SK-N-SH treated with all-trans-retinoic acid at 6 μM for 48 hours (cell line): ENCODE data around the gene DRGX.

Experiments used
- OSR1 ChIP-seq: fragments of 250-450 bp; sonication (Bioruptor Pico); IDR thresholded peaks from 2 replicates; pipeline ENCODE4 v1.8.0; 2022; ENCODE audit warnings: moderate library complexity, mild to moderate bottlenecking, inconsistent platforms
- SNAI2 ChIP-seq: fragments of 250-450 bp; sonication (Bioruptor Pico); IDR thresholded peaks from 2 replicates; pipeline ENCODE4 v1.5.0; 2020; ENCODE audit warnings: mild to moderate bottlenecking, moderate library complexity
- TCF4 ChIP-seq: fragments of 250-450 bp; sonication (Bioruptor Pico); IDR thresholded peaks from 2 replicates; pipeline ENCODE4 v1.8.0; 2021; ENCODE audit warnings: mild to moderate bottlenecking, moderate library complexity, borderline replicate concordance
- ZFP3 ChIP-seq: fragments of 250-450 bp; sonication (Bioruptor Pico); IDR thresholded peaks from 2 replicates; pipeline ENCODE4 v1.5.0; 2020; ENCODE audit warnings: mild to moderate bottlenecking, moderate library complexity
- TF ChIP-seq, protein P1 (sequence below): fragments of 250-450 bp; sonication (Bioruptor Pico); IDR thresholded peaks from 2 replicates; pipeline ENCODE4 v1.5.0; 2020; ENCODE audit warnings: mild to moderate bottlenecking, moderate library complexity
- TF ChIP-seq, protein P2 (sequence below): fragments of 250-450 bp; sonication (Bioruptor Pico); IDR thresholded peaks from 2 replicates; pipeline ENCODE4 v1.8.0; 2020; ENCODE audit warnings: mild to moderate bottlenecking, moderate library complexity, borderline replicate concordance

DNA sequence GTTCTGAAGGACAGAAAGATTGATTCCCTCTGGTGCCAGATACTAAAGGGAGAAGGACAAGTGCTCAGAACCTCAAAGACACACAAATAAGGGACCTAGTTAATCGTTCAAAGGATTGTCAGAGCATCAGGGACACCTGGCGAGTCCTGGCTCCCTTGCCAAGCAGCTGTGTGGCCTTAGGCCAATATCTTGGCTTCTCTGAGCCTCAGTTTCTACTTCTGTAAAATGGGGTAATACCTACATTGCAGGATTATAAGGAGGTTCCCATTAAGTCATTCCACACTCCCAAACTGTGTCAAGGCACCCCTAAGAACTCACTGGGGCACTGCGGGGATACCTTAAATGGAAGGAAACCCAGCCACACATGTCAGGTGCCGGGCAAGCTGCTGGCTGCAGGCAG lies 29.4 kb downstream of the DRGX start:
- TF ChIP-seq, protein P1, sequence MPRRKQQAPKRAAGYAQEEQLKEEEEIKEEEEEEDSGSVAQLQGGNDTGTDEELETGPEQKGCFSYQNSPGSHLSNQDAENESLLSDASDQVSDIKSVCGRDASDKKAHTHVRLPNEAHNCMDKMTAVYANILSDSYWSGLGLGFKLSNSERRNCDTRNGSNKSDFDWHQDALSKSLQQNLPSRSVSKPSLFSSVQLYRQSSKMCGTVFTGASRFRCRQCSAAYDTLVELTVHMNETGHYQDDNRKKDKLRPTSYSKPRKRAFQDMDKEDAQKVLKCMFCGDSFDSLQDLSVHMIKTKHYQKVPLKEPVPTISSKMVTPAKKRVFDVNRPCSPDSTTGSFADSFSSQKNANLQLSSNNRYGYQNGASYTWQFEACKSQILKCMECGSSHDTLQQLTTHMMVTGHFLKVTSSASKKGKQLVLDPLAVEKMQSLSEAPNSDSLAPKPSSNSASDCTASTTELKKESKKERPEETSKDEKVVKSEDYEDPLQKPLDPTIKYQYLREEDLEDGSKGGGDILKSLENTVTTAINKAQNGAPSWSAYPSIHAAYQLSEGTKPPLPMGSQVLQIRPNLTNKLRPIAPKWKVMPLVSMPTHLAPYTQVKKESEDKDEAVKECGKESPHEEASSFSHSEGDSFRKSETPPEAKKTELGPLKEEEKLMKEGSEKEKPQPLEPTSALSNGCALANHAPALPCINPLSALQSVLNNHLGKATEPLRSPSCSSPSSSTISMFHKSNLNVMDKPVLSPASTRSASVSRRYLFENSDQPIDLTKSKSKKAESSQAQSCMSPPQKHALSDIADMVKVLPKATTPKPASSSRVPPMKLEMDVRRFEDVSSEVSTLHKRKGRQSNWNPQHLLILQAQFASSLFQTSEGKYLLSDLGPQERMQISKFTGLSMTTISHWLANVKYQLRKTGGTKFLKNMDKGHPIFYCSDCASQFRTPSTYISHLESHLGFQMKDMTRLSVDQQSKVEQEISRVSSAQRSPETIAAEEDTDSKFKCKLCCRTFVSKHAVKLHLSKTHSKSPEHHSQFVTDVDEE = no peak
- TF ChIP-seq TCF4 (CRISPR knock-in tag) (no peak), OSR1 (no peak), ZFP3 (CRISPR knock-in tag) (no peak), SNAI2 (CRISPR knock-in tag) (no peak)
- TF ChIP-seq, protein P2, sequence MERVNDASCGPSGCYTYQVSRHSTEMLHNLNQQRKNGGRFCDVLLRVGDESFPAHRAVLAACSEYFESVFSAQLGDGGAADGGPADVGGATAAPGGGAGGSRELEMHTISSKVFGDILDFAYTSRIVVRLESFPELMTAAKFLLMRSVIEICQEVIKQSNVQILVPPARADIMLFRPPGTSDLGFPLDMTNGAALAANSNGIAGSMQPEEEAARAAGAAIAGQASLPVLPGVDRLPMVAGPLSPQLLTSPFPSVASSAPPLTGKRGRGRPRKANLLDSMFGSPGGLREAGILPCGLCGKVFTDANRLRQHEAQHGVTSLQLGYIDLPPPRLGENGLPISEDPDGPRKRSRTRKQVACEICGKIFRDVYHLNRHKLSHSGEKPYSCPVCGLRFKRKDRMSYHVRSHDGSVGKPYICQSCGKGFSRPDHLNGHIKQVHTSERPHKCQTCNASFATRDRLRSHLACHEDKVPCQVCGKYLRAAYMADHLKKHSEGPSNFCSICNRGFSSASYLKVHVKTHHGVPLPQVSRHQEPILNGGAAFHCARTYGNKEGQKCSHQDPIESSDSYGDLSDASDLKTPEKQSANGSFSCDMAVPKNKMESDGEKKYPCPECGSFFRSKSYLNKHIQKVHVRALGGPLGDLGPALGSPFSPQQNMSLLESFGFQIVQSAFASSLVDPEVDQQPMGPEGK (CRISPR knock-in tag) = no peak
